ENCODE data around the gene MRPL54.
"Not testable (repeated sequence)": the region's sequence is repeated elsewhere in the genome, so short reads cannot be mapped to it uniquely, and the experiment has no call there.

The MRPL54 gene

GRCh38 chr19:3813473-3814392 is 51.3 kb downstream of the MRPL54 start:
- DNase-seq = peak; percentile 32

- no peak for DNase-seq
Measured at GRCh38 chr19:3814648-3815047, 52.2 kb downstream of the MRPL54 start.

GRCh38 chr19:3816148-3816547 is 53.7 kb downstream of the MRPL54 start:
- DNase-seq = not testable (repeated sequence)

GRCh38 chr19:3816566-3817218 is 54.2 kb downstream of the MRPL54 start:
- no peak for DNase-seq
